Prostate gland (tissue), 2 donors: ENCODE data around the gene NT5DC1. TPM values are rescaled to one million over a fixed set of nuclear protein-coding genes. Genes with fewer than 3 reads are reported as not detected.

Source experiments
- DNase-seq: peaks from one replicate; pipeline ENCODE4 v3.0.0-alpha.2; 2019; ENCODE audit warnings: low spot score
- H3K27ac ChIP-seq, 2 donors: fragments of 200-600 bp; sonication (generic); 2 replicates each; pipeline ENCODE4 v1.5.1; 2017 to 2019
- H3K27me3 ChIP-seq: fragments of 200-600 bp; sonication (generic); replicated peaks from 2 replicates; pipeline ENCODE4 v1.5.1; 2019; ENCODE audit not compliant: insufficient read depth
- H3K36me3 ChIP-seq, 2 donors: fragments of 200-600 bp; sonication (generic); 1 replicate in 1 of 2; 2 replicates in 1 of 2; pipeline versions ENCODE4 v1.5.1 to v1.8.1; 2017 to 2019
- H3K4me1 ChIP-seq: fragments of 200-600 bp; sonication (generic); replicated peaks from 2 replicates; pipeline ENCODE4 v1.5.1; 2019
- H3K4me3 ChIP-seq, 2 donors: fragments of 200-600 bp; sonication (generic); 2 replicates each; pipeline ENCODE4 v1.5.1; 2017 to 2019
- H3K9me3 ChIP-seq: fragments of 200-600 bp; sonication (generic); 2 replicates; pipeline ENCODE4 v1.5.1; 2017
- CTCF ChIP-seq, 4 experiments: fragments of 200-600 bp in 2 of 4; fragments of 450-650 bp in 2 of 4; sonication (generic) in 2 of 4; IDR thresholded peaks; 1 replicate in 3 of 4; 2 replicates in 1 of 4; pipeline ENCODE4 v1.5.1; 2016 to 2019; ENCODE audit warnings: antibody characterized with exemption in 4 of 4, mild to moderate bottlenecking in 2 of 4, moderate library complexity in 2 of 4
- POLR2A ChIP-seq: fragments of 450-650 bp; IDR thresholded peaks from one replicate; pipeline ENCODE4 v1.6.1; 2016; ENCODE audit warnings: antibody characterized with exemption, mild to moderate bottlenecking
- POLR2AphosphoS5 ChIP-seq: sonication (generic); formaldehyde crosslinking; IDR thresholded peaks from one replicate; pipeline ENCODE4 v1.6.1; 2017; ENCODE audit warnings: antibody characterized with exemption
- WGBS: methylation state at CpG from one replicate; pipeline ENCODE4 v1.1.5; 2018; 5-methylcytosine and 5-hydroxymethylcytosine counted together
- intact Hi-C: fragments of 100-400 bp; cut with DNase I; formaldehyde crosslinking; loops from one replicate; pipeline ENCODE4 v1.14.2; 2022
- total RNA-seq, 2 donors: library from RNA; depleted of rRNA; stranded (reverse); fragments of >200 nt; gene quantifications; one replicate each; pipeline ENCODE4 v1.1.0, GENCODE V29; 2016

Gene NT5DC1
- total RNA-seq, 2 donors from 2014 or later, result 12.3 to 26.1 TPM

GRCh38 chr6:116152620-116153019, 52.0 kb downstream of the NT5DC1 start:
- H3K27ac ChIP-seq, result no peak overlapping the region
- no peak for TF ChIP-seq POLR2AphosphoS5
- TF ChIP-seq POLR2A, result no peak
- TF ChIP-seq CTCF (IDR thresholded peaks at IDR 0.05), result no peak
- no peak overlapping the region for H3K4me3 ChIP-seq
- no peaks in the 10 kb centered on the region for H3K9me3 ChIP-seq
- intact Hi-C loops, result no loop called here
- WGBS, result 38% methylated on average over 1 of the region's 1 CpG
- H3K27me3 ChIP-seq, result no peaks in the 10 kb centered on the region
- H3K36me3 ChIP-seq, result no peaks in the 10 kb centered on the region
- no peaks in the 10 kb centered on the region for H3K4me1 ChIP-seq
- DNase-seq, result no peak

DNA sequence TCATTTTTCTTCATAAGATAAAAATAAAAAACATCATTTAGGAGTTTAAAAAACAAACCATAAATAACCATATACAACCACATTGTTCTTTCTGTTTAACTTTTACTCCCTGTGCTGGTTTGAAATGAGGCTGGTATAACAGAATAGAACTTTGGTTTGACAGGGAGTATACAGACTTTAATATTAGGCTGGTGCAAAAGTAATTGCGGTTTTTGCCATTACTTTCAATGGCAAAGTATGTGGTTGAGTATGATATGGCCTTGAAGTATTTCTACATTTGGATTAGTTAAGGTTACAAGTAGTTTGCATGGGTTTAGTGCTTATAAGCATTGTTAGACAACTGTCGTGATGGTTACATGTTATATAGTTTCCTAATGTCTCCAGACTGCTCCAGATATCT, 54.2 kb downstream of the NT5DC1 start:
- Histone ChIP-seq H3K9me3 (no peaks in the 10 kb centered on the region), H3K27ac (no peak overlapping the region), H3K27me3 (no peaks in the 10 kb centered on the region), H3K36me3 (no peaks in the 10 kb centered on the region), H3K4me1 (no peaks in the 10 kb centered on the region), H3K4me3 (no peak overlapping the region)
- no peak for TF ChIP-seq POLR2A
- TF ChIP-seq CTCF (IDR thresholded peaks at IDR 0.05), result no peak
- TF ChIP-seq POLR2AphosphoS5, result no peak
- WGBS, result 91% methylated on average over 2 of the region's 2 CpGs
- no peak for DNase-seq
- intact Hi-C loops, result no loop called here

DNA sequence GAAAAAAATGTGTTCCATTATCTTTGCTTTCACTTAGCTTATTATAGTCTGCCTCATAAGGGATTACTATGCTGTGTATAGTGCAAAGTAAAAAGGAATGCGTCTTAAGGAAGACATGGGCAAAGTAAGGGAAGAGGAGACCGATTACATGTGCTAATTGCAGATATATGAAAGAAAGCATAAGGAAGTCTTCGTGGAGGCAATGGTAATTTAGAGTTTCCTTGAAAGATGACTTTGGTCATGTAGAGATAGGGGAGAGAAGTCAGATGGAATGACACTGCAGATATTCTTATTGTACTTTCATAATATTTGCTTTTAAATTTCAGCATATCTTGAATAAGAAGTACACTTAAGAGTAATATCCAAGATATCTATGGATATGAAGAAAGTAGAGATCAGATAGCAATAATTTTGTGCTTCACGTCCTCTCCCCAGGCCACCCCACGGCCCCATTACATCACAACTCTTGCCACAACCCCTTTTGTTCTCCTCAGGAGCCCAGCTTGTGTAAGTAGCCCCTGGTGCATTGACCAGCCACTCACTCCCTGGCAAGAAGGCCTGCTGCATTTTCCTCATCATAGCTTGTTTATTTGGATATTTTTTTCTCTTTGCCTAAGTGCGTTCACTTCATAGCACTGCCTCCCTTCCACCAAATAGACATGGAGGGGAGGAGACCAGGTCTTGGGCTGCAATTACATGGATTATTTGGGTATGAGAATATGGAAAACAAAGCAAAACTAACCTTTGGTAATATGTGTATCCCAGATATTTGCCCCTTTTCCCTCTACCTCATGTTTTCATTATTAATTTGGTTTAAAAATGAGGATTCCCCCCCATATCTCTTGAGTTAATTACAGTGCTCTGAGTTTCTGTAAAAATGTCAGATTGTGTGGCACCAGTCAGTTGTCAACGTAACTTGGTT, 56.0 kb downstream of the NT5DC1 start:
- Histone ChIP-seq H3K27me3 (no peaks in the 10 kb centered on the region), H3K9me3 (no peaks in the 10 kb centered on the region), H3K27ac (no peak overlapping the region), H3K4me1 (no peaks in the 10 kb centered on the region), H3K36me3 (no peaks in the 10 kb centered on the region), H3K4me3 (no peak overlapping the region)
- TF ChIP-seq POLR2A (no peak), CTCF (IDR thresholded peaks at IDR 0.05) (no peak), POLR2AphosphoS5 (no peak)
- intact Hi-C loops, result no loop called here
- 92% methylated on average over 7 of the region's 7 CpGs for WGBS
- no peak for DNase-seq

DNA sequence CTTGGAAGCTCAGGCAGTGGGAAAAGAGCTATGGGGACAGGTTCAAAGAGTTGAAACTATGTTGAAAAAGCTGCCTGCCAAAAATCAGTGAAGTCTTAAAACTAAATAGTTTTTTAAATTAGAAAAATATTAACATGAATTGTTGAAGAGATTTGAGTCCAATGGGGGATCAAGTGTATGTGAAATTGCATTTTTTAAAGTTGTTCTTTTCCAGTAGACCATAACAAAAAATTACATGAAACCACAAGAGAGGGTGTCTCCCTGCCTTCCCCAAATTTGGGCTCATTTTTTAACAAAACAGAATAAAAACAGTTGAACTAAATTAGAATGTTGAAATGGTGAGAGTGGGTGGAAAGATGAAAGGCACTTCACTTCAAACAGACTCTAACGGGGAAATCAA, 56.7 kb downstream of the NT5DC1 start:
- no peaks in the 10 kb centered on the region for H3K27me3 ChIP-seq
- no peaks in the 10 kb centered on the region for H3K4me1 ChIP-seq
- no peak for DNase-seq
- TF ChIP-seq CTCF (IDR thresholded peaks at IDR 0.05) (no peak), POLR2AphosphoS5 (no peak), POLR2A (no peak)
- WGBS, result 76% methylated on average over 1 of the region's 1 CpG
- H3K36me3 ChIP-seq, result no peaks in the 10 kb centered on the region
- H3K9me3 ChIP-seq, result no peaks in the 10 kb centered on the region
- no peak overlapping the region for H3K4me3 ChIP-seq
- intact Hi-C loops, result no loop called here
- H3K27ac ChIP-seq, result no peak overlapping the region

DNA sequence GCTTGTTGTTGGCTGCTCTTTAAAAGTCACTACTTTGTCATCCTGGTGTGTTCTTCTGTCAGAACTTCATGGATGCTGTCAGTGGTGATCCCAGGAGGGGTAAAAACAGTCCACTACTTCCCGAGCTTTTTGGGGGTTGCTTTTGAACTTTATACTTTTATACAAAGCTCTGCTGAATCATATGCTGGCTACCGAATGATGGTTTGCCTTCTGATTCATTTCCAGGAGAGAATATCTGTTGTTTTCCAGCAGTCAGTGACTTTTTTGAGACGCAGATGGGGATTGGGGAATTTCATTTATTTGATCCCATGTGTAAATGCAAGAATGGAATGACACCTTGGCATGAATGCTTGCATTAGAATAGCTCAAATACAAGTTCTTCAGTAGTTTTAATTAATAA, 58.0 kb downstream of the NT5DC1 start:
- TF ChIP-seq POLR2AphosphoS5 (no peak), POLR2A (no peak), CTCF (IDR thresholded peaks at IDR 0.05) (no peak)
- H3K4me1 ChIP-seq, result no peaks in the 10 kb centered on the region
- intact Hi-C loops, result no loop called here
- no peaks in the 10 kb centered on the region for H3K36me3 ChIP-seq
- no peaks in the 10 kb centered on the region for H3K9me3 ChIP-seq
- DNase-seq, result no peak
- H3K27ac ChIP-seq, result no peak overlapping the region
- no peak overlapping the region for H3K4me3 ChIP-seq
- H3K27me3 ChIP-seq, result no peaks in the 10 kb centered on the region
- WGBS, result 52% methylated on average over 3 of the region's 3 CpGs
